Subcutaneous abdominal adipose tissue (tissue), 5 donors: ENCODE results near the gene MACROD2.
"Not testable (repeated sequence)": the region's sequence is repeated elsewhere in the genome, so short reads cannot be mapped to it uniquely, and the experiment has no call there.

Experiments
- H3K27ac ChIP-seq: one replicate; pipeline ENCODE4 v1.7.0; 2013; ENCODE audit warnings: low read depth, mild to moderate bottlenecking, inconsistent platforms, low read length, moderate library complexity
- H3K27me3 ChIP-seq, 5 donors: one replicate each; pipeline ENCODE4 v1.7.0; 2013; ENCODE audit warnings: low read length in 5 of 5, inconsistent platforms in 1 of 5; ENCODE audit not compliant: control insufficient read depth in 5 of 5, insufficient read depth in 4 of 5
- H3K36me3 ChIP-seq, 5 donors: one replicate each; pipeline ENCODE4 v1.7.0; 2013; ENCODE audit warnings: low read length in 5 of 5; ENCODE audit not compliant: control insufficient read depth in 5 of 5, insufficient read depth in 5 of 5
- H3K4me1 ChIP-seq, 5 donors: one replicate each; pipeline ENCODE4 v1.7.0; 2013; ENCODE audit warnings: low read length in 5 of 5, mild to moderate bottlenecking in 3 of 5, moderate library complexity in 1 of 5; ENCODE audit not compliant: control insufficient read depth in 5 of 5, insufficient read depth in 5 of 5
- H3K4me3 ChIP-seq, 5 donors: one replicate each; pipeline ENCODE4 v1.7.0; 2013; ENCODE audit warnings: low read length in 5 of 5, low read depth in 1 of 5
- H3K9ac ChIP-seq, 5 donors: one replicate each; pipeline ENCODE4 v1.7.0; 2013; ENCODE audit warnings: low read length in 5 of 5, mild to moderate bottlenecking in 4 of 5, moderate library complexity in 3 of 5
- H3K9me3 ChIP-seq, 5 donors: one replicate each; pipeline ENCODE4 v1.7.0; 2013; ENCODE audit warnings: low read length in 5 of 5; ENCODE audit not compliant: control insufficient read depth in 5 of 5
- donor health status: healthy.
- donor health status: healthy.
- donor health status: healthy.
- donor health status: healthy.
- donor health status: healthy.

MACROD2 gene

GRCh38 chr20:14454296-14454695 is 459.0 kb downstream of the MACROD2 start:
- no peak overlapping the region for H3K27ac ChIP-seq
- H3K4me1 ChIP-seq = no peaks in the 10 kb centered on the region
- no peaks in the 10 kb centered on the region for H3K36me3 ChIP-seq
- no peaks in the 10 kb centered on the region for H3K27me3 ChIP-seq
- H3K9ac ChIP-seq = no peak overlapping the region
- no peaks in the 10 kb centered on the region for H3K9me3 ChIP-seq
- no peak overlapping the region for H3K4me3 ChIP-seq

- H3K9ac ChIP-seq, H3K27ac ChIP-seq, H3K4me1 ChIP-seq, H3K9me3 ChIP-seq, H3K27me3 ChIP-seq, H3K4me3 ChIP-seq, H3K36me3 ChIP-seq: not testable (repeated sequence)
Measured at GRCh38 chr20:14467104-14467827, 471.9 kb downstream of the MACROD2 start.

DNA sequence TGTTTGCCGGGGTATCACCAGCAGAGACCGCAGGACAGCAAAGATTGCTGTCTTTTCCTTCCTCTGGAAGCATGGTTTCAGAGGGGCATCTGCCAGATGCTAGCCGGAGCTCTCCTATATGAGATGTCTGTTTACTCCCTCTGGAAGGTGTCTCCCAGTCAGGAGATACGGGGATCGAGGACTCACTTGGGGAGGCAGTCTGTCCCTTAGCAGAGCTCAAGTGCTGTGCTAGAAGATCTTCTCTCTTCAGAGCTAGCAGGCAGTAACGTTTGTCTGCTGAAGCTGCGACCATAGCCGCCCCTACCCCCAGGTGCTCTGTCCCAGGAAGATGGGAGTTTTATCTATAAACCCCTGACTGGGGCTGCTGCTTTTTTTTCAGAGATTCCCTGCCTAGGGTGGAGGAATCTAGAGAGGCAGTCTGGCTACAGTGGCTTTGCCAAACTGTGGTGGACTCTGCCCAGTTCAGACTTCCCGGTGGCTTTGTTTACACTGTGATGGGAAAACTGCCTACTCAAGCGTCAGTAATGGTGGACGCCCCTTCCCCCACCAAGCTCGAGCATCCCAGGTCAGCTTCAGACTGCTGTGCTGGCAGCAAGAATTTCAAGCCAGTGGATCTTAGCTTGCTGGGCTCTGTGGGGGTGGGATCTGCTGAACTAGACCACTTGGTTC is 475.0 kb downstream of the MACROD2 start:
- H3K9ac ChIP-seq = no peak overlapping the region

GRCh38 chr20:14470977-14471661 is 475.8 kb downstream of the MACROD2 start:
- Histone ChIP-seq H3K4me3 (no peak overlapping the region), H3K9ac (no peak overlapping the region), H3K4me1 (no peaks in the 10 kb centered on the region), H3K27me3 (no peaks in the 10 kb centered on the region), H3K36me3 (no peaks in the 10 kb centered on the region), H3K9me3 (no peaks in the 10 kb centered on the region), H3K27ac (no peak overlapping the region)

More for the DNA sequence above, 475.0 kb downstream of the MACROD2 start:
- Histone ChIP-seq H3K27me3 (no peaks in the 10 kb centered on the region), H3K27ac (no peak overlapping the region), H3K9me3 (no peaks in the 10 kb centered on the region), H3K4me3 (no peak overlapping the region), H3K36me3 (no peaks in the 10 kb centered on the region), H3K4me1 (no peaks in the 10 kb centered on the region)

DNA sequence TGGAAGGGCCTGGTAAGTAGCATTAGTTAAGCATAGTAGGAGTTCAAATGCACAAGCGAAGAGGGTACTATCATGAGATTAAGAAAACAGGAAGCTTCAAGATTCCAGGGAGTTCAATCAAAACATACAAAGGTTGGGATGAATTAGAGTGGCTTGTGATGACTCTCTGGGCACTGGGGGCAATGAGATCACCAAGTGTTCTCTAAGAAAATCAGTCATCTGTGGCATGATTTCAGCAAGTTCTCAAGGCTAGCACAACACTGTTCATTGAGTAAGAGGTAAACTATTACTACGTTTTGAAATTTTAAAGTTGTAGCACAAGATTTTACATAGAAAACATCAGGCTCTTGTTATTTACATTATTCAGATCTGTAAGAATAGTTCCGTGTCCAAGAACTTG is 481.8 kb downstream of the MACROD2 start:
- Histone ChIP-seq H3K4me3 (no peak overlapping the region), H3K27me3 (no peaks in the 10 kb centered on the region), H3K9ac (no peak overlapping the region), H3K9me3 (no peaks in the 10 kb centered on the region), H3K27ac (no peak overlapping the region), H3K4me1 (peaks cover 0 to 3% (median 0%) of the 10 kb centered on the region in 5 donors), H3K36me3 (no peaks in the 10 kb centered on the region)

GRCh38 chr20:14478126-14478525 is 482.8 kb downstream of the MACROD2 start:
- no peaks in the 10 kb centered on the region for H3K36me3 ChIP-seq
- H3K27me3 ChIP-seq = no peaks in the 10 kb centered on the region
- no peak overlapping the region for H3K4me3 ChIP-seq
- no peak overlapping the region for H3K9ac ChIP-seq
- H3K27ac ChIP-seq = no peak overlapping the region
- peaks cover 0 to 3% (median 0%) of the 10 kb centered on the region in 5 donors for H3K4me1 ChIP-seq
- H3K9me3 ChIP-seq = no peaks in the 10 kb centered on the region

DNA sequence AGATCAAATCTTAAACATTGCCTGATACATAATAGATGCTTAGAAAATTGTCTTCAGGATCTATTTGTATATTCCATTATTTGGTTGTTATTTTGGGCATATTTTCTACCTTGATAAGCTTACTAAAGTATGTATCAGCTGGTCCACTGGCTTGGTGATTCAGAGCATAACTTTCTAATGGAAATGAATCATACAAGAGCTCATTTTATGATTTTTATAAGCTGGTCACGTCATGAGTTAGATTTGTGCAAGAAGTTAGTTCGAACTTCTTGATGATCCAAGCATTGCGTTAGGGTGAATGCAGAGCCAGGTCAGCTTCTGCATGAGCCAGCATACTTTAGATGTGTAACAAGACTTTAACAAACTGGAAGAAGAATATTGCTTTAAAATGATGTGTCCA is 486.5 kb downstream of the MACROD2 start:
- H3K36me3 ChIP-seq = no peaks in the 10 kb centered on the region
- H3K9ac ChIP-seq = no peak overlapping the region
- H3K27ac ChIP-seq = no peak overlapping the region
- H3K4me1 ChIP-seq = peaks cover 0 to under 1% (median 0%) of the 10 kb centered on the region in 5 donors
- H3K4me3 ChIP-seq = no peak overlapping the region
- no peaks in the 10 kb centered on the region for H3K9me3 ChIP-seq
- no peaks in the 10 kb centered on the region for H3K27me3 ChIP-seq

- Histone ChIP-seq H3K27me3 (no peaks in the 10 kb centered on the region), H3K9ac (no peak overlapping the region), H3K9me3 (no peaks in the 10 kb centered on the region), H3K4me3 (no peak overlapping the region), H3K36me3 (no peaks in the 10 kb centered on the region), H3K4me1 (no peaks in the 10 kb centered on the region), H3K27ac (no peak overlapping the region)
Measured at GRCh38 chr20:14488212-14488611, 492.9 kb downstream of the MACROD2 start.

- H3K9me3 ChIP-seq = no peaks in the 10 kb centered on the region
- no peaks in the 10 kb centered on the region for H3K4me1 ChIP-seq
- H3K36me3 ChIP-seq = no peaks in the 10 kb centered on the region
- H3K4me3 ChIP-seq = no peak overlapping the region
- no peak overlapping the region for H3K27ac ChIP-seq
- H3K27me3 ChIP-seq = no peaks in the 10 kb centered on the region
- H3K9ac ChIP-seq = no peak overlapping the region
Measured at GRCh38 chr20:14488756-14489479, 493.6 kb downstream of the MACROD2 start.

DNA sequence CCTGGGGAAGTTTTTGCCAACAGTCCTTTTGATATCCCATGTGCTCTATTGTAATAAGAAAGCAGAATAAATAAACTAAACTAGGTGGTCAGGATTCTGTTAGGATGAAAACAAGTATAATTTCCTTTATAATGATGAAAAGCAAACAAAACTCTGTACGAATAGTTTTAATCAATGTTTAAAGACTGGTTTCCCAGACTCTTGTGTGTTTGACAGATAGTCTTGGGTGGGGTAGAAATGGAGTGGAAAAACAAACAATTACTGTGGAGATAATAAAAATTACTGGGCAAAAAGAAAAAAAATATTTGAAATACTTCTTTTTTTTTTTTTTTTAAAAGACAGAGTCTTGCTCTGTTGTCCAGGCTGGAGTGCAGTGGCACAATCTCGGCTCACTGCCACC is 494.2 kb downstream of the MACROD2 start:
- Histone ChIP-seq H3K9me3 (no peaks in the 10 kb centered on the region), H3K9ac (no peak overlapping the region), H3K4me3 (no peak overlapping the region), H3K36me3 (no peaks in the 10 kb centered on the region), H3K27me3 (no peaks in the 10 kb centered on the region), H3K4me1 (no peaks in the 10 kb centered on the region), H3K27ac (no peak overlapping the region)
